CD4-positive, alpha-beta memory T cell (primary cell): ENCODE measurements around the gene GARRE1. TPM values are rescaled to one million over a fixed set of nuclear protein-coding genes. Genes with fewer than 3 reads are reported as not detected.

Source experiments
- CTCF ChIA-PET: fragments of 350-600 bp; sonication (Branson Sonifier 250); formaldehyde crosslinking; loops from one replicate; lab custom pipeline; 2021; ENCODE audit warnings: inconsistent platforms; ENCODE audit not compliant: partially characterized antibody; lab: Charles Lee
- POLR2A ChIA-PET: fragments of 350-600 bp; sonication (Branson Sonifier 250); formaldehyde crosslinking; loops from one replicate; lab custom pipeline; 2021; ENCODE audit not compliant: partially characterized antibody; lab: Charles Lee
- DNase-seq, 5 donors: peaks; one replicate each; pipeline versions ENCODE4 v3.0.0 to v3.0.0-alpha.2; 2020 to 2022; ENCODE audit warnings: mixed read lengths in 1 of 5
- H3K27ac ChIP-seq: one replicate; pipeline ENCODE4 v1.7.0; 2013; ENCODE audit warnings: low read depth, low read length
- H3K27me3 ChIP-seq: 2 replicates; pipeline ENCODE4 v1.7.0; 2013; ENCODE audit warnings: mild to moderate bottlenecking, low read length, moderate library complexity; ENCODE audit not compliant: insufficient read depth
- H3K36me3 ChIP-seq: 2 replicates; pipeline ENCODE4 v1.7.0; 2013; ENCODE audit warnings: mild to moderate bottlenecking, low read length, moderate library complexity; ENCODE audit not compliant: insufficient read depth
- H3K4me1 ChIP-seq: 2 replicates; pipeline ENCODE4 v1.7.0; 2013; ENCODE audit warnings: mild to moderate bottlenecking, low read length, moderate library complexity; ENCODE audit not compliant: insufficient read depth
- H3K4me3 ChIP-seq, 2 donors: one replicate each; pipeline ENCODE4 v1.7.0; 2013; ENCODE audit warnings: low read length in 2 of 2, mild to moderate bottlenecking in 1 of 2
- H3K9me3 ChIP-seq, 2 donors: one replicate each; pipeline ENCODE4 v1.7.0; 2013; ENCODE audit warnings: low read length in 2 of 2, control low read depth in 1 of 2; ENCODE audit not compliant: control insufficient read depth in 1 of 2
- H3K27ac Mint-ChIP-seq, 7 donors: one replicate each; pipeline ENCODE4 v1.8.0; 2020 to 2021; ENCODE audit warnings: mixed read lengths in 7 of 7, mild to moderate bottlenecking in 6 of 7, inconsistent platforms in 3 of 7, moderate library complexity in 3 of 7
- H3K27me3 Mint-ChIP-seq, 2 donors: one replicate each; pipeline ENCODE4 v1.8.0; 2020 to 2021; ENCODE audit warnings: mixed read lengths in 2 of 2
- H3K36me3 Mint-ChIP-seq, 2 donors: one replicate each; pipeline ENCODE4 v1.8.0; 2020 to 2021; ENCODE audit warnings: mixed read lengths in 2 of 2, inconsistent platforms in 1 of 2, mild to moderate bottlenecking in 1 of 2
- H3K4me1 Mint-ChIP-seq, 4 donors: one replicate each; pipeline ENCODE4 v1.8.0; 2020 to 2021; ENCODE audit warnings: mixed read lengths in 4 of 4, mild to moderate bottlenecking in 1 of 4
- H3K4me3 Mint-ChIP-seq, 8 donors: one replicate each; pipeline ENCODE4 v1.8.0; 2020 to 2021; ENCODE audit warnings: mixed read lengths in 8 of 8, mild to moderate bottlenecking in 7 of 8, moderate library complexity in 6 of 8, inconsistent platforms in 3 of 8
- H3K9me3 Mint-ChIP-seq, 8 donors: one replicate each; pipeline ENCODE4 v1.8.0; 2020 to 2021; ENCODE audit warnings: mixed read lengths in 8 of 8, mild to moderate bottlenecking in 5 of 8, inconsistent platforms in 3 of 8, moderate library complexity in 1 of 8
- intact Hi-C: fragments of 100-400 bp; cut with micrococcal nuclease; formaldehyde crosslinking; loops from one replicate; pipeline ENCODE4 v1.15.1; 2023
- polyA plus RNA-seq, 2 donors: library from polyadenylated mRNA; unstranded; fragments of 300-500 nt; fragmentation: Illumina TruSeq; gene quantifications; one replicate each; pipeline ENCODE4 v1.2.3, GENCODE V29; 2021
- total RNA-seq, 2 experiments: library from RNA; stranded (reverse); gene quantifications; one replicate each; pipeline ENCODE4 v1.2.3, GENCODE V29; 2021

GARRE1 gene
- total and polyA plus RNA-seq, 4 experiments from 2014 or later, result 3.5 to 48.2 (median 26.9) TPM

DNA sequence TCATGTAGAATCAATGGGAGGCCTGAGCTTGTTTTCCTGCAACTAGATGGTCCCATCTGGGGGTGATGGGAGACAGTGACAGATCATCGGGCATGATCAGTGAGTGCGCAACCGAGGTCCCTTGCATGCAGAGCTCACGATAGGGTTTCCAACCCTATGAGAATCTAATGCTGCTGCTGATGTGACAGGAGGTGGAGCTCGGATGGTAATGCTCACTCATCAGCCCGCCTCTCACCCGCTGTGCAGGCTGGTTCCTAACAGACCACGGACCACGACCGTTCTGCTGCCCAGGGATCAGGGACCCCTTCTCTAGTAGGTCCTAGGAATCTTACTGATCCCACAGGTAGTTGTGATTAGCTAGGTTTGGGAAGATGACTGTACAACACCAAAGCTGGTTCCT lies 23.5 kb upstream of the GARRE1 start:
- H3K27me3 Mint-ChIP-seq, result no peaks in the 10 kb centered on the region
- peaks cover 0 to 2% (median 0%) of the 10 kb centered on the region in 8 donors for H3K9me3 Mint-ChIP-seq
- DNase-seq, result no peak
- H3K36me3 ChIP-seq, result peaks cover 26% of the 10 kb centered on the region
- no peak overlapping the region for H3K4me3 ChIP-seq
- POLR2A ChIA-PET, result no interaction called here
- H3K27me3 ChIP-seq, result no peaks in the 10 kb centered on the region
- peaks cover 30 to 45% of the 10 kb centered on the region in 2 donors for H3K36me3 Mint-ChIP-seq
- no peaks in the 10 kb centered on the region for H3K9me3 ChIP-seq
- CTCF ChIA-PET, result interaction anchor here (1.1 kb wide), 1 partner anchor 104 kb away, joined by 3 read pairs; no protein-coding TSS in a partner anchor
- no peak overlapping the region for H3K27ac ChIP-seq
- peaks cover 13 to 31% (median 24%) of the 10 kb centered on the region in 4 donors for H3K4me1 Mint-ChIP-seq
- H3K4me1 ChIP-seq, result peaks cover 20% of the 10 kb centered on the region
- peak overlapping the region in 4 of 7 donors; percentile 25 to 53 (median 50) for H3K27ac Mint-ChIP-seq
- intact Hi-C loops, result no loop called here
- H3K4me3 Mint-ChIP-seq, result no peak overlapping the region

- ChIA-PET POLR2A (interaction anchor here (1.4 kb wide), 1 partner anchor 30 kb away, joined by 6 read pairs; no protein-coding TSS in a partner anchor), CTCF (interaction anchor here (0.7 to 1.1 kb wide), 2 partner anchors 53 to 104 kb away, joined by 3 read pairs; no protein-coding TSS in a partner anchor)
- no peak for DNase-seq
- H3K36me3 ChIP-seq, result peaks cover 26% of the 10 kb centered on the region
- no peaks in the 10 kb centered on the region for H3K9me3 ChIP-seq
- Mint-ChIP-seq H3K36me3 (peaks cover 30 to 41% of the 10 kb centered on the region in 2 donors), H3K27ac (peak overlapping the region in 2 of 7 donors; percentile 25 to 53), H3K4me3 (no peak overlapping the region), H3K9me3 (peaks cover 0 to 2% (median 0%) of the 10 kb centered on the region in 8 donors), H3K4me1 (peaks cover 15 to 29% (median 22%) of the 10 kb centered on the region in 4 donors), H3K27me3 (no peaks in the 10 kb centered on the region)
- H3K27ac ChIP-seq, result no peak overlapping the region
- H3K4me1 ChIP-seq, result peaks cover 14% of the 10 kb centered on the region
- no peak overlapping the region for H3K4me3 ChIP-seq
- H3K27me3 ChIP-seq, result no peaks in the 10 kb centered on the region
- intact Hi-C loops, result no loop called here
These were observed 22.9 kb upstream of the GARRE1 start for GRCh38 chr19:34231439-34231838.

- Mint-ChIP-seq H3K27ac (peak overlapping the region; percentile 36 to 85 (median 73)), H3K9me3 (peaks cover 0 to 2% (median 0%) of the 10 kb centered on the region in 8 donors), H3K4me3 (peak overlapping the region in 6 of 8 donors; percentile 5 to 67 (median 48)), H3K27me3 (no peaks in the 10 kb centered on the region), H3K4me1 (peaks cover 13 to 27% (median 19%) of the 10 kb centered on the region in 4 donors), H3K36me3 (peaks cover 18 to 29% of the 10 kb centered on the region in 2 donors)
- CTCF ChIA-PET, result interaction anchor here (0.9 to 1.3 kb wide), 4 partner anchors 12 to 114 kb away, joined by 3 to 6 read pairs (median 4); no protein-coding TSS in a partner anchor
- no peaks in the 10 kb centered on the region for H3K9me3 ChIP-seq
- H3K27me3 ChIP-seq, result no peaks in the 10 kb centered on the region
- no peak overlapping the region for H3K27ac ChIP-seq
- H3K4me1 ChIP-seq, result peaks cover 13% of the 10 kb centered on the region
- POLR2A ChIA-PET, result interaction anchor here (0.5 to 1.4 kb wide), 5 partner anchors 16 to 86 kb away, joined by 3 to 6 read pairs (median 4); partner anchors contain the start of gene LSM14A
- H3K4me3 ChIP-seq, result no peak overlapping the region
- intact Hi-C loops, result no loop called here
- no peak for DNase-seq
- H3K36me3 ChIP-seq, result peaks cover 20% of the 10 kb centered on the region
These were observed 21.5 kb upstream of the GARRE1 start for GRCh38 chr19:34232566-34233481.

DNA sequence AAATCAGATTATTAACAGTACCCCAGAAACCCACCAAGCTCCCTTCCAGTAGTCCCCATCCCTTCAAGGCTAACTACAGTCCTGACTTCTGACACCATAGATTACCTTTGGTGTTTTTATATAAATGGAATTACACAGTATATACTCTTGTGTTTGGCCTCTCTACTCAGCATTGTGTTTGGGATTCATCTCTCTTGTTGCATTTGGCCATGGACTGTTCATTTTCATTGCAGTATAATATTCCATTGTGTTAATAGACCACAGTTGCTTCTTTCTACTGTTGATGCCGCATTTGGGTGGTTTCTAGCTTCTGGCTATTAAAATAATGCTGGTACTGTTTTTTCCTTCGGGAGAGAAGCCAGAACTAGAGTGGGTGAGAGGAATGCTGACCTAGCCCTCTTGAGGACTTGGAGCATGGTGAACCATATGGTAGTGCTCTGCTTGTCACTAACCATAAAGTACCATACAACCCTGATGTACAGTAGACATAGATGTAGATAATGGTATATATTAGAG lies 18.9 kb upstream of the GARRE1 start:
- H3K36me3 ChIP-seq, result peaks cover under 1% of the 10 kb centered on the region
- Mint-ChIP-seq H3K27ac (no peak overlapping the region), H3K27me3 (no peaks in the 10 kb centered on the region), H3K4me1 (peaks cover 15 to 27% (median 20%) of the 10 kb centered on the region in 4 donors), H3K4me3 (no peak overlapping the region), H3K9me3 (peaks cover 0 to 2% (median 0%) of the 10 kb centered on the region in 8 donors), H3K36me3 (peaks cover 5 to 6% of the 10 kb centered on the region in 2 donors)
- intact Hi-C loops, result no loop called here
- H3K27ac ChIP-seq, result no peak overlapping the region
- H3K4me1 ChIP-seq, result peaks cover 13% of the 10 kb centered on the region
- ChIA-PET POLR2A (no interaction called here), CTCF (no interaction called here)
- DNase-seq, result no peak
- no peaks in the 10 kb centered on the region for H3K27me3 ChIP-seq
- H3K4me3 ChIP-seq, result no peak overlapping the region
- no peaks in the 10 kb centered on the region for H3K9me3 ChIP-seq

GRCh38 chr19:34236035-34236987 lies 18.0 kb upstream of the GARRE1 start:
- H3K36me3 Mint-ChIP-seq, result peaks cover 4 to 5% of the 10 kb centered on the region in 2 donors

DNA sequence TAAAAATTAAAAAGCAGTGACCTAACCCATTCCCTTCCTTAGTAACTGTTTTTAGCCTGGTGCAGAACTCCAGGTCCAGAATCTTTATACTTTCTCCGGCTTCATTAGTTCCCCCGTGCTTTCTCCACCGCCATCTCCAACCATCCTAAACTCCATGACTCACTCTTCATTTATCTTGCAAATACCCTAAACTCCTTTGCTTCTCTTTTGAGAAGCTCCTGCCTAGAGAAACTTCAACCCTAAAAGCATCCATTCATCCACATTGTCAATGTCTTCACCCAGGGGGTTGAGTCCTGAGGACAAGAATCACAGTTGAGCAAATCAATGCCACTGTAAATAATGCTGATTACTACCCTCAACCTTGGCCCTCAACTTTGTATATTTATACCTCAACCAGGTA lies 17.1 kb upstream of the GARRE1 start:
- CTCF ChIA-PET, result interaction anchor here (1.2 kb wide), 1 partner anchor 16 kb away, joined by 5 read pairs; no protein-coding TSS in a partner anchor
- Mint-ChIP-seq H3K36me3 (peaks cover 2 to 5% of the 10 kb centered on the region in 2 donors), H3K9me3 (peaks cover 0 to 2% (median 0%) of the 10 kb centered on the region in 8 donors), H3K27ac (peak overlapping the region in 3 of 7 donors; percentile 17 to 77 (median 39)), H3K4me1 (peaks cover 13 to 19% (median 16%) of the 10 kb centered on the region in 4 donors), H3K4me3 (no peak overlapping the region), H3K27me3 (no peaks in the 10 kb centered on the region)
- Histone ChIP-seq H3K27ac (no peak overlapping the region), H3K4me1 (peaks cover 11% of the 10 kb centered on the region), H3K27me3 (no peaks in the 10 kb centered on the region), H3K36me3 (no peaks in the 10 kb centered on the region), H3K9me3 (no peaks in the 10 kb centered on the region), H3K4me3 (no peak overlapping the region)
- intact Hi-C loops, result no loop called here
- POLR2A ChIA-PET, result no interaction called here
- no peak for DNase-seq

More at GRCh38 chr19:34236035-34236987, 18.0 kb upstream of the GARRE1 start:
- no peak for DNase-seq
- H3K9me3 ChIP-seq, result no peaks in the 10 kb centered on the region
- H3K4me3 ChIP-seq, result no peak overlapping the region
- ChIA-PET CTCF (interaction anchor here (1.2 kb wide), 1 partner anchor 15 kb away, joined by 5 read pairs; no protein-coding TSS in a partner anchor), POLR2A (no interaction called here)
- H3K27me3 ChIP-seq, result no peaks in the 10 kb centered on the region
- Mint-ChIP-seq H3K4me3 (no peak overlapping the region), H3K27me3 (no peaks in the 10 kb centered on the region), H3K4me1 (peaks cover 15 to 22% (median 17%) of the 10 kb centered on the region in 4 donors), H3K27ac (peak overlapping the region in 4 of 7 donors; percentile 32 to 62 (median 58)), H3K9me3 (peaks cover 0 to 2% (median 0%) of the 10 kb centered on the region in 8 donors)
- no peaks in the 10 kb centered on the region for H3K36me3 ChIP-seq
- H3K4me1 ChIP-seq, result peaks cover 13% of the 10 kb centered on the region
- no peak overlapping the region for H3K27ac ChIP-seq
- intact Hi-C loops, result no loop called here
